ENCODE results near the gene THSD7A.

The THSD7A gene, protein sequence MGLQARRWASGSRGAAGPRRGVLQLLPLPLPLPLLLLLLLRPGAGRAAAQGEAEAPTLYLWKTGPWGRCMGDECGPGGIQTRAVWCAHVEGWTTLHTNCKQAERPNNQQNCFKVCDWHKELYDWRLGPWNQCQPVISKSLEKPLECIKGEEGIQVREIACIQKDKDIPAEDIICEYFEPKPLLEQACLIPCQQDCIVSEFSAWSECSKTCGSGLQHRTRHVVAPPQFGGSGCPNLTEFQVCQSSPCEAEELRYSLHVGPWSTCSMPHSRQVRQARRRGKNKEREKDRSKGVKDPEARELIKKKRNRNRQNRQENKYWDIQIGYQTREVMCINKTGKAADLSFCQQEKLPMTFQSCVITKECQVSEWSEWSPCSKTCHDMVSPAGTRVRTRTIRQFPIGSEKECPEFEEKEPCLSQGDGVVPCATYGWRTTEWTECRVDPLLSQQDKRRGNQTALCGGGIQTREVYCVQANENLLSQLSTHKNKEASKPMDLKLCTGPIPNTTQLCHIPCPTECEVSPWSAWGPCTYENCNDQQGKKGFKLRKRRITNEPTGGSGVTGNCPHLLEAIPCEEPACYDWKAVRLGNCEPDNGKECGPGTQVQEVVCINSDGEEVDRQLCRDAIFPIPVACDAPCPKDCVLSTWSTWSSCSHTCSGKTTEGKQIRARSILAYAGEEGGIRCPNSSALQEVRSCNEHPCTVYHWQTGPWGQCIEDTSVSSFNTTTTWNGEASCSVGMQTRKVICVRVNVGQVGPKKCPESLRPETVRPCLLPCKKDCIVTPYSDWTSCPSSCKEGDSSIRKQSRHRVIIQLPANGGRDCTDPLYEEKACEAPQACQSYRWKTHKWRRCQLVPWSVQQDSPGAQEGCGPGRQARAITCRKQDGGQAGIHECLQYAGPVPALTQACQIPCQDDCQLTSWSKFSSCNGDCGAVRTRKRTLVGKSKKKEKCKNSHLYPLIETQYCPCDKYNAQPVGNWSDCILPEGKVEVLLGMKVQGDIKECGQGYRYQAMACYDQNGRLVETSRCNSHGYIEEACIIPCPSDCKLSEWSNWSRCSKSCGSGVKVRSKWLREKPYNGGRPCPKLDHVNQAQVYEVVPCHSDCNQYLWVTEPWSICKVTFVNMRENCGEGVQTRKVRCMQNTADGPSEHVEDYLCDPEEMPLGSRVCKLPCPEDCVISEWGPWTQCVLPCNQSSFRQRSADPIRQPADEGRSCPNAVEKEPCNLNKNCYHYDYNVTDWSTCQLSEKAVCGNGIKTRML (N-terminal part only)

DNA sequence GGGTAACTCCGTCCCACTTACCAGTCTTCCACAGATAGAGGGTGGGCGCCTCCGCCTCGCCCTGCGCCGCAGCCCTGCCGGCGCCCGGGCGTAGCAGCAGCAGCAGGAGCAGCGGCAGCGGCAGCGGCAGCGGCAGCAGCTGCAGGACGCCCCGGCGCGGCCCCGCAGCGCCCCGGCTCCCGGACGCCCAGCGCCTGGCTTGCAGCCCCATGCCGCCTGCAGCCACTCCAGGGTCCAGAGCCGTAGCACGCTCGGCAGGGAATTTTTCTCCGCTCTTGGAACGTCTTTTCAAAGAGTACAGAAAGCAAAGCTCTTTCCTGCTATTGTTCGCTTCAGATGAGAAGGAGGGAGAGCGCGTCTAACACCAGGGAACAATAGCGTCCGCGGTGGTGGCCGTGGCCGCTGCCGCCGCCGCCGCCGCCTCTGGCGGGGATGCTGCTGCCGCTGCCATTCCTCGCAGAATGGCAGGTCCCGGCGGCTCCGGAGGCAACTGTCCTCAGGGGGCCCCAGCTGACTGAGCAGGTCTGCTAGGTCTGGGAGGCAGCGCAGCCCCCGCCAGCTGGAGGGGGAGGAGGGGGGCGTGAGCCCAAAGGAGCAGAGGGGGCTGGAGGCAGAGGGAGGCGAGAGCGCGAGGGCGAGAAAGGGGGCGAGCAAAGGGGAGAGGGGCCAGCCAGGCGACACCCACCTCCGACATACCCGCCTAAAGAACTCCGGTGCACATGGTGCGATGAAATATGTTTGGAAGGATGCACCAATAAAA lies at the start of gene THSD7A:
TSS of gene THSD7A (minus strand) at position 463 of the 760 bp plus-strand sequence. CDS start at position 211, 252 bp downstream.
- no peak for DNase-seq (ENCODE audit: low read depth)

DNA sequence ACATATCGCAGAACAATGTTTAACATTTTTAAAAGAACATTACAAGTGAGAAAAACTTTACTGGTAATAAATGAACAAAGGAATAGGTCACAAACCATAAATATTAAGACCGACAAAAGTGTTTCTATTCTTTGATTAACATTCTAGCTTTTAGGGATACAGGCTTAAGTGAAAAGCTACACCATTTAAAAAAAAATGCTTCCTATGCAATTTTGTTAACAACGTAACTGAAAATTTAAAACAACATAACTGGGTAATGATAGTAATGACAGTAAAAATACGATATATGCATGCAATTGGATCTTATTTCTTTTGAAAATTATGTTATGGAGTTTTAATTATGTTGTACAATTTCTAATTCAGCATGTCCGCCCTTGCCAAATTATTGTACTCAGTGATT lies 49.7 kb upstream of the THSD7A start:
- DNase-seq (ENCODE audit: low read depth): no peak

DNA sequence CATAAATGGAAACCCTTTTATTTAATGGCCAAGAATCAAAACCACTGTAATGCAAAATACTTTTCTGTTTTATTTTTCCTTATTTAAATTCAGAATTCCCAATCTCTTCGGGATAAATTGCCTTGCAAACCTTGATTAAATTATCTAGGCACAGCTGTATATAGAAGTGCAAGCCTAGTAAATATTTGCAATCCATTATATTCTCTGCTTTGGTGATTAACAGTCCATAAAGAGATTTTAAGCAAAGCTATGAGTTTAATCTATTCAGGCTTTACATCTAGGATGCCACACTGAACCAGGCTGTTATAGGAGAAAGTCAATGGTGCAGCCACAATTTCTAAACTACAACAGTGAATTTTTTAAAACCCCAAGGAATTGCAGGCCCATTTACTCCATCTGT lies 43.6 kb upstream of the THSD7A start:
- no peak for DNase-seq (ENCODE audit: low read depth)

DNA sequence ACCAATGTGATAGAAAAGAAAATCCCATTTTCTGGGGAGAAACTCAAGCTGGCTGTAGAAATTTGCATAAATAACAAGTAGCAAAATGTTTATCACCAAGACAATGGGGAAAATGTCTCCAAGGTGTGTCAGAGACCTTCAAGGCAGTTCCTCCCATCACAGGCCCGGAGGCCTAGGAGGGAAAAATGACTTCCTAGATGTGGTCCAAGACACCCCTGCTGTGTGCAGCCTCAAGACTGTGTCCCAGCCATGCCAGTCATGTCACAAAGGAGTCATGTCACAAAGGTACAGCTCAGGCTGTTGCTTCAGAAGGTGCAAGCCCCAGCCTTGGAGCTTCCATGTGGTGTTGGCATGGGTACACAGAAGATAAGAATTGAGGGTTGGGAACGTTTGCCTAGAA lies 33.7 kb upstream of the THSD7A start:
- no peak for DNase-seq (ENCODE audit: low read depth)

DNA sequence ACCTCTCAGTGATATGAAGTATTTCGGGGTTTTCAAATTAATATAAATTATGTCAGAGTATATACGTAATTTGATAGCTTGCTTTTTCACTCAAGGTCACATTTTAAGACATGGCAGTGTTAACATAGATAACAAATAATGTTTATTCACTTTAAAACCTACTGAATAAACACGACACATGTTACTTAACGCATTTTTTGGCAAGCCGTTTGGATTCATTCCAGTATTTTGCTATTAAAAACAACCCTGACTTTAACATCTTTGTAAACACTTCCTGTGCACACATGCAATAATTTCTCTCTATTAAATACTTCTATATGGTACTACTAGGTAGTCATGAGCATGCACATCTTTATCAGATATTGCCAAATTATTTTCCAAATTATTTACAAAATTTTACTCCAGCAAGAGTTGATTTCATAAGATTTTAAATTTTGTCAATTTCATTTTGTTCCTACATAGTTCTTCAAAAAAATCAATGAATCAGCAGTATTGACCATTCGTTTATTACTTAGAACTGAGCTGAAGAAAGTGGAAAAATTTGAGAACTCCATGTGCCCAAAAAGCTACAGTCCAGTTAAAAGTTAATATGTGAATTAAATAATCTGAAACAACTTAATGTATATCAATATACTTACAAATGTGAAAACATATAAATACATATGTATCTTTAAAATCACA lies 26.8 kb upstream of the THSD7A start:
- no peak for DNase-seq (ENCODE audit: low read depth)

DNA sequence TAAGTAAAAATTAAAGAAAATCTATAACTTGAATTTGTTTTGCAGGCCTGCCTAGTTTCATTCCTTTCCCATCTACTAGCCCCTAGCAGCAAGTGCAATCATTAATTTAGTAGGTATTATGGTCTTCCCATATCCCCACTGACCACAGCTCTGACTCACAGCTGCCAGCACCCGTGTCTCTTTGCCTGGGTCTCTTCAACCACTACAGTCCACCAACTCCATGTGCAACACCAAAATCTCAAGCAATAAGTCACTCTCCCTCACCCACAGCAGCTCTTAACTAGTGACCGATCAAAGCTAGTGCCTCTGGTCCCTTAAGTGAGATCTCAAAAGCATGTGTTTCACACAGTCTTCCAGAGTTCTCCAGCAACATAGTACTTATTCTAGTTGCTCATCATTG lies 26.0 kb upstream of the THSD7A start:
- DNase-seq (ENCODE audit: low read depth): no peak

DNA sequence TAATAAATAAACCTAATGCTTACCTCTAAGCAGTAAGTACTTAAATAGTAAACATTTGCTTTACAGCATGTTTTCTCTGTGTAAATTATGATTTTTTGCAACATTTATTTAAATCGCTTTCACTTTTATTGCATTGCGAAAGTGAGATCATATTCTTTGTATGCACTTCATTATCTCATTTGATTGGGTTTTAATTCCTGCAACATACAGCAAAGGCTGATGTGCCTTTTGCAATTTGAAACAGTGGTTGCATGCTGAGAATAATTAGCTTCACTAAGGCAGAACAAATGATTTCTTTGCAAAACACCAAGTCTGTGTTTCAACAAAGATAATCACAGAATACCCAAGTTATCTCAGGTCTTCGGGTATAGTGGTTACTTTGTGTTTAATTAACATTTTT lies 16.3 kb upstream of the THSD7A start:
- no peak for DNase-seq (ENCODE audit: low read depth)

DNA sequence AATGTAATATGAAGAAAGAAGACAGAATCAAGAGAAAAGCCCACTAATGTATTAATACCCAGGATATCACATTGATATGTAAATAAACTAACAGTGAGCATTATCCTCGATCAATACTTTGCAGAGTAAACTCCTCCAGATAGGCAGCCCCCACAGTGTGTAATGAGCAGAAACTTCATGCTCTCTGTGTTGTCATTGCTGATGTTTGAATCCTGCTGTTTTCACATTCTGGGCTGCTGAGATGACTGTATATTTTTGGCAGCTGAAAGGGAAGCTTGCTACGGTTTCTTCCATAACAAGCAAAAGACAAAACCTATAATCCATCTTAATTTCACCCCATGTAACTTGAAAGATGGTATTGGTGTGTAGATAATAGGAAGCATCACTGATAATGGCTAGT lies 15.3 kb upstream of the THSD7A start:
- DNase-seq (ENCODE audit: low read depth): no peak

DNA sequence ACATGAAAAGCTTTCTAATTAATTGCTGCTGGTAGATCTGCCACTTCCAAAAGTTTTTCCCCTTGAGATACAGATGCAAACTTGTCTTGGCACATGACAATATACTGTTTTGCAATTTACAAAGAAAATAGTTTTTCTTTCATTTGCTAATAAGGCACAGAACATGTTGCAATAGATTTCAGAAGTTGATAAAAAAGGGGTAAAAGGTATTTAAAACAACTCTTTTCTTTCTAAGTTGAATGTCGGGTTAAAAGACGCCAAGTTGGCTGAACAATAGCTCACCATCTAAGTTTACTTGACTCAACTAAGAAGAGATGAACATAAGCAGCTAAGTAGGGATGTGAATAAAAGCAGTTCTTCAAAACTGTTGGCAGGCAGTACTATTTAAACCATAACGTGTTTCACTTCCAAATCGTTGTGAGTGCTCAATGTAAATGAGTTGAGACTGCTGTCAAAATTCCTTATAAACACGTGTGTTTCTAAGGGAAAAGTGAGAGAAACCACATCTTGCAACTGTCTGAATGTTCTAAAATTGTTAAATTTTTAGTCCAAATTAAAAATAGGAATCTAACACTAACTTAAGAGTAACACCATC lies 14.5 kb upstream of the THSD7A start:
- DNase-seq (ENCODE audit: low read depth): no peak

DNA sequence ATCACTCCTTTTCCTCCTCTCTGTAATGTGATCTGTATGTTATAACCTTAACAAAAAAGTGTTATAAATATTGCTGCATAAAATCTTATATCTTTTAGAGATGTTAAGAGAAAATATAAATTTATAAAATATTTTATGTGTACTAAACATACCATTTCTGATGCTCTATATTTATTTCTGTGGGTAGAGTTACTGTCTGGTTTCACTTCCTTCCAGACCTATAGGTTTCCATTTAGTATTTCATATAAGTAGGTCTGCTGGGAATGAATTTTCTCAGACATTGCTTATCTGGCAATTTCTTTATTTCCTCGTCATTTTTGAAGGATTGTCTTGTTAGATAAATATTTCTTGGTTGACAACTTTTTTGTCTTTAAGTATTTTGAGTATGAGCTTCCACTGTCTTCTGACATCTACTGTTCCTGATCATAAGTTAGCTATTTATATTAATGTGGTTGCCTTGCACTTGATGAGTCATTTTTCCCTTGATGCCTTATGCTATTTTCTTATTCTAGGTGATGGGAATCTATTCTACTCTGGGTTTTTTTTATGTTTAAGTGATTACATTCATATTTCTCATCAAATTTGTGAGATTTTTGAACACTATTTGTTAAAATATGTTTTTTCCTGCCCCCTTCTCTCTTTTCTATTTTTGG lies 11.2 kb upstream of the THSD7A start:
- no peak for DNase-seq (ENCODE audit: low read depth)

DNA sequence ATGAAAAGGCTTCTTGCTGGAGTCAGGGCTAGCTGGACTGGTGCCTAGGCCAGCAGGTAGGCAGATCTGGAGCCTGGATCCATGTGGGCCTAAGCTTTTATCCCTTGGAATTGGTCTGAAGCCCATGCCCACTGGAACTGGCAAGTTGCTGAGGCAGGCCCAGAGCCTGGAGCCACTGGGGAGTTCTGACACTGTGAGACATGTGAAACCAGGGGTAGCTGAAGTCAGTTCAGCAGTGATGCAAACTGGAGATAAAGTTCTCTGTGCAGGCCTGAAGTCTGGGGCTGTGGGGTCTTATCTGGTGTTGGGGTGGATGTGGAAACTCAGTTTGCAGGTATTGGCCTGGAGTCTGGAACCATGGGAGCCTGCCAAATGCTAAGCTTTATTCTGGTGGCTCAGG lies 9.7 kb upstream of the THSD7A start:
- DNase-seq (ENCODE audit: low read depth): no peak

DNA sequence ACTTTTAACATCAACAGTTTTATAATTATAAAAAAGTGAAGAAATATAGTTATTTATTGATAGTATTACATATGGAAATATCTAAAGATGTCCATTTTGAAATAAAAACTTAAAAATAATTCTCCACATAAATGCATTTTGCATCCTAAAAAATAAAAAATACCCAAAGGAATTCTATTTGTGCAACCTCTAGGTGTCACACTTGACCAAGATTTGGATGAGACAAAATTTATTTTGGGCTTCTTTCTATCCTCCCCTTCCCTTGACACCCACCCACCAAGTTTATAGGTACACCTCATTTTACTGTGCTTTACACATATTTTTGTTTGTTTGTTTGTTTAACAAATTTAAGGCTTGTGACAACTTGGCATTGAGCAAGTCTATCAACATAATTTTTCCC lies 3.3 kb upstream of the THSD7A start:
- no peak for DNase-seq (ENCODE audit: low read depth)

DNA sequence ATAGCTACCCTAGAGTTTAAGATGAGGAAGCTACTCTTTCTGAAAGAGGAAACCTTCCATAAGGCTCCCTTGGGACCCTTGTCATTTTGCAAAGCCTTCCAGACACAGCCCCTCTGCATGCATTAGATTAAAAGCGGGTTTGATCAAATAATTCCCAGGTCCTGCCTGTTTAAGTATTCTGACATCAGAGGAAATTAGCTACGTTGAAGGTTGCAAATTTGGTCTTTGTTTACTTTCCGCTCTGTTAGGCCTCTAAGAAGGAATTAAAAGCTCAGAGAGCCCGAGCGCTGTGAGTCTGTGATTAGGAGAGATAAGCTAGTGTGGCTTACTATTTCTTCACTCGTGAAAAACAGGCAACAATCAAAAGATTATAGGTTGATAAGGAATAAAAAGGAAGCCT lies 1.4 kb upstream of the THSD7A start:
- no peak for DNase-seq (ENCODE audit: low read depth)

DNA sequence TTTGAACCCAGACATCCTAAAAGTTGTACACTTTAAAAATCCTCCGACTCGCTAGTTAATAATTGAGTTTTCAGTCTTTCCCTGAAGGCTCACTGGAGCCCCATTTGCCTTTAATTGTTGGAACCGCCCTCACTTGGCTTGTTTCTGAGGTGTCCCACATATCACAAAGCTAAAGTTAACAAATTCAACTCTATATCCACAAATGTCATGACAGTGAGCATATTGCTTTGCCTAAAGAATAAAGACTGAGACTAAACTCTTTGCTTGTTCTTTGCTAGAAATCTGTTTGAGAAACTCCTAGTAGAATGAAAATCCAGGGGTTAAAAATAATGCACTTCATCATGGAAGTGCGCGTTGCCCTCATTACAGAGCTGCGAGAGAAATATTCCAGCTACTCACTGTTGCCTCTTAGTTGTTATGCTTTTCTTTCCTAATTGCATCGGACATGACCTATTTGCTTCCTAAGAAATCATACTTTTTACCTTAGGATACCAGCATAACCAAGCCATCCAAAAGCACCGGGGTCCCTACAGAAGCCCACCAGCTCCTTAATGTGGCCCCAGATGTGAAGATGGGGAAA lies 752 bp downstream of the THSD7A start:
- DNase-seq (ENCODE audit: low read depth): no peak

DNA sequence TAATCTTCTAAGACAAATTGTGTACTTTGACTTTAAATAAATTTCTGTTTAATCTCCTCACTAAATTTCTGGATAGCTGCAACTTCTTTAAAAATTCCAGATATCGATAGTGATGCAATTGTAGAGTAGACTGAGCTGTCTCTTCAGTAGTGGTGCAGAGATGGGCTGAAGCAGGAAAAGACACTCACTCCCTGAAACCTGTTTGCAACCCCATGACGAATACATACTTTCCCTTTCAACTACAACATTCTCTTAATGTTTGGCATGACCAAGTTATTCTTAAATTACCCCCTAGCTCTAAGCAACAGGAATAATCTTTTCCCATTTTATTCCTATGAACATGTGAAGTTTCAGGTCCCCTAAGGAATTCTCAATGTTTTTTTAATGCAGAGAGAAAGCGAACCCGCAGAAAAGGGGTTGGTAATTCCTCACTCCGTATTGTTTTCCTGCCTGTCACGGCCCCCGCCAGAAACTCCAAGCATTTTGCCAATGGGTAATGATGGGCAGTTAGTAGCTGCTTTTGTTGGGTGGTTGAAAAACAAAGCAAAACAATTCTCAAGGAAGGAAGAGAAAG lies 1.3 kb downstream of the THSD7A start:
- DNase-seq (ENCODE audit: low read depth): no peak

DNA sequence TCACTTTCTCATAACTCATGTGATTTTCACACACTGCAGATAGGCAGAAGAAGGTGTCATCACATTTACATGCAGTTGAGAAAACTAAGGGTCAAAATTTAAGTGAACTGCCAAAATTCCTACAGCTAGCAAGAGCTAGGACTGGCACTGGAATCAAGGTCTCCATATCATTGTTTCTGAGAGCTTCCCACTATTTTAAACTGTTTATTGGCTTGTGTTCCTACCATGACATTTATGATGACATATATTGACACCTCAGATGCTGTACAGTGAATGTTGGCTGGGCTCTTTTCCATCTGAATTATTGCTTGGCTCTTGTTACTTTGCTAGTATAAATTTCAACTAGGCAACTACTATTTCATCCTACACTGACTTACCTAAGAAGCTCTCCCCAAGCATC lies 2.0 kb downstream of the THSD7A start:
- DNase-seq (ENCODE audit: low read depth): no peak

DNA sequence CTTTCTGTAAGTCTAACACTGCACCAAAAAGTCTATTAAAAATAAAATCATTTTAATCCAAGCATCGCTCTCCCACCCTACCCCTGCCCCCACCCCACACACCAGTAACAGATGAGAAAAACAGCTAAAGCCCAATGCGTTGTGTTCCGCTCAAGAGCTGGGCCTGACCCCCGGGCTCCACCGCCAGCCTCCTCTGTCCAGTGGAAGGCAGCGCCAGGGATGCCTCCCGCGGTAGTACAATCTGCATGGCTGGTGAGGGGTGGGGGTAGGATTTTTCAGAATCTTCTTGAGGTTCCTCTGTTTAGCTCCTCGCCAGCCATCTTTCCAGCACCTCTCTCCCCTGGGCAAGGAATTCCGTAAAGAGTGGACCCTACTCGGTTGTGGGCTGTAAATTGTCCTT lies 12.1 kb downstream of the THSD7A start:
- no peak for DNase-seq (ENCODE audit: low read depth)

DNA sequence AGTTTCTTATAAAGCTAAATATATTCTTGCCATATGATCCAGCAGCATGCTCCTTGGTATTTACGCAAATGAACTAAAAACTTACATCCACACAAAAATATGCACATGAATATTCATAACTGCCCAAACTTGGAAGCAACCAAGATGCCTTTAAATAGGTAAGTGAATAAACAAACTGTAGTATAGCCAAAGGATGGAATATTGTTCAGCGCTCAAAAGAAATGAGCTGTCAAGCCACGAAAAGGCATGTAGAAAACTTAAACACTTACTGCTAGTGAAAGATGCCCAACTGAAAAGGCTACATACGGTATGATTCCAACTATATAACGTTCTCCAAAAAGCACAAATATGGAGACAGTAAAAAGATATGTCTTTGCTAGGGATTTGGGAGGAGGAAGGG lies 12.7 kb downstream of the THSD7A start:
- DNase-seq (ENCODE audit: low read depth): no peak

DNA sequence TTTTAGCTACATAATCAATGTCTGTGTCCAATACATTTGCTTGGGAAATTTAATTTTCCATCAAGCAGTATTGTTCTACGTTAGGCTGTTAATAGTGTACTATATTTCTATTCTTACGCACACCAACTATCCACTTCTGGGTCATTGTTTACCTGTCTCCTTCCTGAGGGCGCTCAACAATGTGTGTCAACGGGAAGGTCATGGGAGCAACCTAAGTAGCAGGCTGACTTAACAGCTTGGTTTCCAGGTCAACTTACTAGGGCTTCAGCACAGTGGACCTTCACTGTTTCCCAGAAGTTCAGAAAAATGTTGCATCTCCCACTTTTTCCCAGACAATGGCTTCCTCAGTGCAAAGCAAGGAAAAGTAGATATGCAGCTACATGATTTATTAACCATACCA lies 13.7 kb downstream of the THSD7A start:
- no peak for DNase-seq (ENCODE audit: low read depth)
